GM12892 (cell line): Measurements from ENCODE around the gene ETAA1.

Experiments used
- POLR2A ChIP-seq: IDR thresholded peaks from 2 replicates; pipeline ENCODE4 v1.6.1; 2011; ENCODE audit warnings: low read depth, low read length, control low read depth
- POLR2AphosphoS5 ChIP-seq: IDR thresholded peaks from 2 replicates; pipeline ENCODE4 v1.6.1; 2011; ENCODE audit warnings: low read depth, low read length, control low read depth
- TAF1 ChIP-seq: IDR thresholded peaks from 2 replicates; pipeline ENCODE4 v1.6.1; 2011; ENCODE audit warnings: low read depth, mild to moderate bottlenecking, control low read depth, low read length, borderline replicate concordance

DNA sequence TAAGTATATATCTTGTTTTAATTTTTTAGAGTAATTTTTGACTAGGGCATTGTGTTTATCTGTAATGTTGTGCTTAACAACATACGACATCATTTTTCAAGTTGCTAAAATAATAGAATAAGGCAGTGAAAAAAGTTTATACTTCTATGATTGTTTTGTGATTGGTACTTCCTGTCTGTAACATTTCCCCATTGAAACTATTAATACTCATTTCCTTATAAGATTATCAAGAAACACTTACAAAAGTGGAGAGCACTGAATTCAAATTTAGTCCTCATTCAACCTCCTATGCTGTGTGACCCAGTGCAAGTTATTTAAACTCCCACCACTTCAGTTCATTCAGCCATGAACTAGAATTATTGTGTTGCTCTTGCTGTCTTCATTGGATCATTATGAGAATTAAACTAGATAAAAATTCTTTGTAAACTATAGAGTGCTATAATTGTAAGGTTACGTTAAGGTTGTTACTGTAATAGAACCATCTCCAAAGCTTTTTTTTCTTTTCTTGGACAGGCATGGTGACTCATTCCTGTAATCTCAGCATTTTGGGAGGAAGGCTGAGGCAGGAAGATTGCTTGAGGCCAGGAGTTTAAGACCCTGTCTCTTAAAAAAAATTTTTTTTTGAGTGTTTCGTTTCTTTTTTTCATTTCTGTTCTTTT lies 2.8 kb downstream of the ETAA1 start:
- TF ChIP-seq POLR2AphosphoS5 (no peak), TAF1 (no peak), POLR2A (no peak)
